ENCODE measurements around the gene TRAPPC5. TPM values are rescaled to one million over a fixed set of nuclear protein-coding genes. Genes with fewer than 3 reads are reported as not detected.

The TRAPPC5 gene
- total and polyA plus RNA-seq, 10 donors = 47.2 to 159 (median 86.0) TPM

DNA sequence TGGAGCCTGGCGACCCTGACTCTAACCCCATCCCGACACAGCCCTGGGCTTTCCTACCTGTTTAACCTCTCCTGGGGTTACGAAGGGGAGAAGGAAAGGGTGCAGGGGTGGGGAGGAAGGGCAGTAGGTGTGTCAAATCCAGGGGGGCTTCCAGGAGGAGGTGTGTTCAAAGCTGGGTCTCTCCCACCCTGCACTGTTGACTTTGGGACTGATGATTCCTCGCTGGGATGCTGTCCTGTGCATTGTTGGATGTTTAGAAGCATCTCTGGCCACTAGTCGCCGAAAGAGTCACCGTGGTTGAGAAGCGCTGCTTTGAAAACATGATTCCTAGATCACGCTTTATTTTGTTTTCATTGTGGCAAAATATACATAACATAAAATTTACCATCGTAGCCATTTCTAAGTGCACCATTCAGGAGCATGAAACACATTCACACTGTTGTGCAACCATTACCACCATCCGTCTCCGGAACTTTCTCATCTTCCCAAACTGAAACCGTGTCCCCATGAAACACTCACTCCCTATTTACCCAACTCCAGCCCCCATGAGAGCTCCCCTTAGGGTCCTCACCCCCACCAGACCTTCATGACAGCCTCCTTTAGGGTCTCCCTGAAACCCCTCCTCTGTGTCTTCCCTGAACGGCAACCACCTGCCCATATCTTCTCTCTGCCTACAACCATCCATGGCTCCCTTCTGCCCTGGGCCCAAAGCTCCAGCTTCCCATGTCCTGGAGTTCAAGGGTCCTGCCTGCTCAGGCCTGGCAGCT lies 25.7 kb downstream of the TRAPPC5 start:
- Histone ChIP-seq H3K27me3 (replicated peaks in 1 of 7) (no peaks in the 10 kb centered on the region), H3K36me3 (no peaks in the 10 kb centered on the region), H3K4me3 (peak overlapping the region in 2 of 8 donors; percentile 1 to 57), H3K4me1 (peaks cover 27 to 97% (median 77%) of the 10 kb centered on the region in 6 donors), H3K27ac (peak overlapping the region; percentile 64 to 94 (median 86)), H3K9me3 (no peaks in the 10 kb centered on the region)
- intact Hi-C loops (cut with DNase I; ENCODE audit: low total_unique reads) = no loop called here
- TF ChIP-seq, protein P1, sequence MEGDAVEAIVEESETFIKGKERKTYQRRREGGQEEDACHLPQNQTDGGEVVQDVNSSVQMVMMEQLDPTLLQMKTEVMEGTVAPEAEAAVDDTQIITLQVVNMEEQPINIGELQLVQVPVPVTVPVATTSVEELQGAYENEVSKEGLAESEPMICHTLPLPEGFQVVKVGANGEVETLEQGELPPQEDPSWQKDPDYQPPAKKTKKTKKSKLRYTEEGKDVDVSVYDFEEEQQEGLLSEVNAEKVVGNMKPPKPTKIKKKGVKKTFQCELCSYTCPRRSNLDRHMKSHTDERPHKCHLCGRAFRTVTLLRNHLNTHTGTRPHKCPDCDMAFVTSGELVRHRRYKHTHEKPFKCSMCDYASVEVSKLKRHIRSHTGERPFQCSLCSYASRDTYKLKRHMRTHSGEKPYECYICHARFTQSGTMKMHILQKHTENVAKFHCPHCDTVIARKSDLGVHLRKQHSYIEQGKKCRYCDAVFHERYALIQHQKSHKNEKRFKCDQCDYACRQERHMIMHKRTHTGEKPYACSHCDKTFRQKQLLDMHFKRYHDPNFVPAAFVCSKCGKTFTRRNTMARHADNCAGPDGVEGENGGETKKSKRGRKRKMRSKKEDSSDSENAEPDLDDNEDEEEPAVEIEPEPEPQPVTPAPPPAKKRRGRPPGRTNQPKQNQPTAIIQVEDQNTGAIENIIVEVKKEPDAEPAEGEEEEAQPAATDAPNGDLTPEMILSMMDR (IDR thresholded peaks at IDR 0.05 in 8 of 11, conservative IDR thresholded peaks at IDR 0.05 in 3 of 11) = no peak
- no peak for TF ChIP-seq POLR2AphosphoS5 (IDR thresholded peaks at IDR 0.05)
- no peak for TF ChIP-seq POLR2A (IDR thresholded peaks at IDR 0.05)
- peak; percentile 71 for DNase-seq
- 54 to 72% (median 65%) methylated on average over 13 to 14 of the region's 14 CpGs for WGBS, 5 donors

DNA sequence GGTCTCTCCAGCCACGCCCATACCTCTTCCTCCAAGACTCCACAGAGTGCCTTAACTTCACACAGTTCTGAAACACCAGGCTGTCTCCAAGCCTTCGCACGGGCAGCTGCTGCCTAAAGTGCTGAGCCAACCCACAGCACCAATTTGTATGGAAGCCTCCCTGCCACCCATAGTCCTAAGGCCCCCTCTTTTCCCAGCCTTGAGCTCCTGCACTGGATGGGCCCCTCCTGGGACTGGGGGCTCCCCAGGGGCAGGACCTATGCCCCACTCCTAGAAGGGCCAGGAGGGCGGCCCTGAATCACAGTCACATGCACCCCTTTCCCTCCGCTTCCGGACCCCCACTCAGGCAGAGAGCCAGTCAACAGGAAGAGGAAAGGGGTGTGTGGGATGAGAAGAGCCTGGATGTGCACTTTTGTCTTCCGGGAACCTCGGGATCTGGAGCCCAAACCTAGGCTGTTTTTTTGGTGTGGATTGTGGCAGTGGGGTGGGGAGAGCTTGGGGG lies 26.4 kb downstream of the TRAPPC5 start:
- Histone ChIP-seq H3K27ac (peak overlapping the region; percentile 27 to 94 (median 86)), H3K9me3 (no peaks in the 10 kb centered on the region)

DNA sequence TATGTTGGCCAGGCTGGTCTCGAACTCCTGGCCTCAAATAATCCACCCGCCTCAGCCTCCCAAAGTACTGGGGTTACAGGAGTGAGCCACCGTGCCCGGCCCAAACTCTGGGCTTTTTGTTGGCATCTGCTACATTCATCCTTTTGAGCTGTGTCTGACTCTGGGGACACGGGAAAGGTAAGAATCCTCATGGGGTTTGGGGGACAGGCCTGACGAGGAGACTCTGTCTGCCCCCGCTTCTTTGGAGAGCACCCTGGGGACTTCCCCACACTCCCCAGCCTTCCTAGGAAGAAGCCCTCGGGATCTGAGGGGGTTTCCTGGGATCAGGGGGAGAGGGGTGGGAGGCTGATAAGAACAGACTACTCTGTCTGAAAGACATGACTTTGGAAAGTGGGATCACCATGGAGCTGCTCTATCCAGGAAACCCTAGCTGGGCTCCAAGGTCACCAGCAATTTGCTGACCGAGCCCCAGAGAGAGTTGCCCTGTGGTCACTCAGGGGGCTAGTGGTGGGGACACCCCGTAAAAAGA lies 29.4 kb downstream of the TRAPPC5 start:
- H3K36me3 ChIP-seq = no peaks in the 10 kb centered on the region
- H3K27ac ChIP-seq = peak overlapping the region in 2 of 8 donors; percentile 54 to 59
- intact Hi-C loops (cut with DNase I; ENCODE audit: low total_unique reads) = no loop called here

More for the DNA sequence above, 26.4 kb downstream of the TRAPPC5 start:
- Histone ChIP-seq H3K4me1 (peaks cover 27 to 93% (median 76%) of the 10 kb centered on the region in 6 donors), H3K36me3 (no peaks in the 10 kb centered on the region), H3K27me3 (replicated peaks in 1 of 7) (no peaks in the 10 kb centered on the region), H3K4me3 (no peak overlapping the region)
- intact Hi-C loops (cut with DNase I; ENCODE audit: low total_unique reads) = no loop called here
- WGBS, 5 donors = 37 to 72% (median 63%) methylated on average over 7 to 8 of the region's 8 CpGs
- TF ChIP-seq POLR2A (IDR thresholded peaks at IDR 0.05) (no peak), POLR2AphosphoS5 (IDR thresholded peaks at IDR 0.05) (peak in 2 of 3 donors; percentile 28 to 41)
- TF ChIP-seq, protein P1 (IDR thresholded peaks at IDR 0.05 in 8 of 11, conservative IDR thresholded peaks at IDR 0.05 in 3 of 11) = no peak
- peak; percentile 78 for DNase-seq

DNA sequence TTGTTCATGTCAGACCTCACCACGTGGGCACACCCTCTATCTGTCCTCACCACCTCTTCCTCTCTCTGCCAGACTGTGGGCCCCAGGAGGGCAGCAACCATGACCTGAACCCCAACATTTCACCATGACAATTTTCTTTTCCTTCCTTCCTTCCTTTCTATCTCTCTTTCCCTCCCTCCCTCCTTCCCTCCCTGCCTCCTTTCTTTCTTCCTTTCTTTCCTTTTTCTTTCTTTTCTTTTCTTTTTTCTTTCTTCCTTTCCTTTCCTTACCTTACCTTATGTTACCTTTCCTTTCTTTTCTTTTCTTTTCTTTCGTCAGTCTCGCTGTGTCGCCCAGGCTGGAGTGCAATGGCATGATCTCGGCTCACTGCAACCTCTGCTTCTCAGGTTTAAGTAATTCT lies 30.0 kb downstream of the TRAPPC5 start:
- H3K36me3 ChIP-seq = no peaks in the 10 kb centered on the region
- no peaks in the 10 kb centered on the region for H3K27me3 ChIP-seq (replicated peaks in 1 of 7)
- peak overlapping the region in 2 of 8 donors; percentile 54 to 59 for H3K27ac ChIP-seq
- intact Hi-C loops (cut with DNase I; ENCODE audit: low total_unique reads) = no loop called here
- 57 to 77% (median 71%) methylated on average over 5 of the region's 5 CpGs for WGBS, 5 donors
- DNase-seq = no peak
- H3K4me1 ChIP-seq = peaks cover 20 to 91% (median 58%) of the 10 kb centered on the region in 6 donors
- H3K9me3 ChIP-seq = no peaks in the 10 kb centered on the region
- TF ChIP-seq, protein P1 (IDR thresholded peaks at IDR 0.05 in 8 of 11, conservative IDR thresholded peaks at IDR 0.05 in 3 of 11) = no peak
- no peak for TF ChIP-seq POLR2AphosphoS5 (IDR thresholded peaks at IDR 0.05)
- no peak for TF ChIP-seq POLR2A (IDR thresholded peaks at IDR 0.05)
- no peak overlapping the region for H3K4me3 ChIP-seq

More for the DNA sequence above, 29.4 kb downstream of the TRAPPC5 start:
- 66 to 78% (median 72%) methylated on average over 10 of the region's 10 CpGs for WGBS, 5 donors
- H3K4me3 ChIP-seq = no peak overlapping the region
- H3K27me3 ChIP-seq (replicated peaks in 1 of 7) = no peaks in the 10 kb centered on the region
- peaks cover 26 to 91% (median 60%) of the 10 kb centered on the region in 6 donors for H3K4me1 ChIP-seq
- H3K9me3 ChIP-seq = no peaks in the 10 kb centered on the region
- no peak for DNase-seq
- no peak for TF ChIP-seq POLR2A (IDR thresholded peaks at IDR 0.05)

Measured in spleen (tissue), 11 donors.